ENCODE results near the gene MSH5. TPM values are rescaled to one million over a fixed set of nuclear protein-coding genes. Genes with fewer than 3 reads are reported as not detected.

Gene MSH5
- total and polyA plus RNA-seq, 9 of the 15 experiments (the other 6 are each of a cell fraction or from before 2014, with no cell fraction given): 12.5 to 104 (median 46.6) TPM

DNA sequence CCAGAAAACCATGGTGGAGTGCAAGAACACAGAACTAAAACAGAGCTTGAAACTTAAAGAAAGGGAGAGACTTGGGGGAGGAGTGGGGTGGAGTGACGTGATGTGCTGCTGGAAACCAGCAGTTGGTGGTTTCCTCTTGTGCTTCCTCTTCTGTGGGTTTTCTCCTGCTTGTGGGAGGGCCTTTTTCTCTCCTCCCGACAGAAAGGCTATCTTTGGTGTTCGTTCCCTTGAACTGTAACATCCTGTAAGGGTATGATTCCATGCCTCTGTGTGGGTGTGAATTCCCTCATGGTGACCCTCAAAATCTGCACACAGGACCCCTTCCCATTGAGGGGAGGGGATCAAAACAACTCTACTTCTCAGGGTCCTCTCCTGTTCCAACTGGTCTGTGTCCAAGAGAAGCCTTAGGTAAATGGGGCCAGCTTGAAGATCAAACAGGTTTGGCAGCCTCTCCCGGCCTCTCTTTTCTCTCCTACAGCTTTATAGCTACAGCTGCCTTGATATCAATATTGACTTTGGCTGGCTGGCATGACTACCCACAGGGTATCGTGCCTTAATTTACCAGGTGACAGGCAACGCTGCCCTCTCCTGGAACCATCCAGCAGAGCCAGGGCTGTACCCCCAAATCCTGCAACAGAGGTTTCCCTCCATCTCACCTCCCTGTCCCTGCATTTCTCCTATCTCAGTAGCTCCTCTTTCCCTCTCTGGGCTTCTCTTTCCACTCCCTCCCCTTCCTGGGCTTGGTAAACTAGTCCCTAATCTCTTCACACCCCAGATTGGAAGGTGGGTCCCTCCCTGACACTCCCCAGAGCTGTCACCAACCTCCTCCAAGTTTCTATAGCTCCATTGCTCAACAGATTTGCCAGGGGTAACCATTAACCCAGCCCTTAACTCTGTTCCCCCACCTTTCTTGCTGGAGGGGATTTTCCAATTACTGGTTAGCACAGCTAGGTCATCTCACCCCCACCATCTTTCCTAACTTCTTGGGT is 1.5 kb upstream of the MSH5 start (continued):
- TF ChIP-seq CBX5 (IDR thresholded peaks at IDR 0.05; ENCODE audit: borderline replicate concordance, low read depth): no peak
- TF ChIP-seq STAT5B (CRISPR knock-in tag; IDR thresholded peaks at IDR 0.05): no peak
- peak; percentile 64; the same call in 1 of the 2 replicates for TF ChIP-seq ZFP30 (CRISPR knock-in tag; IDR thresholded peaks at IDR 0.05; ENCODE audit: borderline replicate concordance)
- TF ChIP-seq, protein P1, sequence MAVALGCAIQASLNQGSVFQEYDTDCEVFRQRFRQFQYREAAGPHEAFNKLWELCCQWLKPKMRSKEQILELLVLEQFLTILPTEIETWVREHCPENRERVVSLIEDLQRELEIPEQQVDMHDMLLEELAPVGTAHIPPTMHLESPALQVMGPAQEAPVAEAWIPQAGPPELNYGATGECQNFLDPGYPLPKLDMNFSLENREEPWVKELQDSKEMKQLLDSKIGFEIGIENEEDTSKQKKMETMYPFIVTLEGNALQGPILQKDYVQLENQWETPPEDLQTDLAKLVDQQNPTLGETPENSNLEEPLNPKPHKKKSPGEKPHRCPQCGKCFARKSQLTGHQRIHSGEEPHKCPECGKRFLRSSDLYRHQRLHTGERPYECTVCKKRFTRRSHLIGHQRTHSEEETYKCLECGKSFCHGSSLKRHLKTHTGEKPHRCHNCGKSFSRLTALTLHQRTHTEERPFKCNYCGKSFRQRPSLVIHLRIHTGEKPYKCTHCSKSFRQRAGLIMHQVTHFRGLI (CRISPR knock-in tag; IDR thresholded peaks at IDR 0.05): peak; percentile 42; the same call in 1 of the 2 replicates
- peak; percentile 96 for TF ChIP-seq HBP1 (CRISPR knock-in tag; IDR thresholded peaks at IDR 0.05)
- TF ChIP-seq SRSF1 (IDR thresholded peaks at IDR 0.05; ENCODE audit: low read depth, low read length): no peak
- no peak for TF ChIP-seq MCM5 (IDR thresholded peaks at IDR 0.05; ENCODE audit: low read depth)
- no peak for TF ChIP-seq ILF3 (IDR thresholded peaks at IDR 0.05; ENCODE audit: borderline replicate concordance)
- no peak for TF ChIP-seq SMAD2 (IDR thresholded peaks at IDR 0.05; ENCODE audit: low read depth, low read length)
- no peak for TF ChIP-seq ZBTB8A (IDR thresholded peaks at IDR 0.05; ENCODE audit: partially characterized antibody)
- TF ChIP-seq KAT8 (IDR thresholded peaks at IDR 0.05; ENCODE audit: low read depth): peak; percentile 62; the same call in 1 of the 2 replicates
- TF ChIP-seq EHMT2 (IDR thresholded peaks at IDR 0.05): peak; percentile 72
- TF ChIP-seq JUNB (CRISPR knock-in tag; conservative IDR thresholded peaks at IDR 0.05): no peak; the same call in 1 of the 2 replicates
- peak; percentile 77 to 95 for TF ChIP-seq TBL1XR1 (IDR thresholded peaks at IDR 0.05; ENCODE audit: low read length in 2 of 2)
- no peak for TF ChIP-seq IRF2 (CRISPR knock-in tag; IDR thresholded peaks at IDR 0.05)
- TF ChIP-seq HDAC8 (tag; IDR thresholded peaks at IDR 0.05): 0 out of 2 replicates have a peak, but pooled peaks have one; percentile 47
- no peak for TF ChIP-seq ZNF224 (CRISPR knock-in tag; IDR thresholded peaks at IDR 0.05)
- no peak for TF ChIP-seq ZC3H11A (IDR thresholded peaks at IDR 0.05; ENCODE audit: low read depth, low read length)
- peak in 1 of 2 experiments; percentile 94; a peak in 2 of 4 replicates for TF ChIP-seq ETV6 (IDR thresholded peaks at IDR 0.05; ENCODE audit: borderline replicate concordance in 1 of 2, low read depth in 2 of 2, low read length in 1 of 2)
- TF ChIP-seq ETV6 (CRISPR knock-in tag; IDR thresholded peaks at IDR 0.05; ENCODE audit: borderline replicate concordance): no peak
- TF ChIP-seq L3MBTL2 (IDR thresholded peaks at IDR 0.05): no peak
- TF ChIP-seq KAT2B (IDR thresholded peaks at IDR 0.05; ENCODE audit: low read depth, low read length): no peak
- TF ChIP-seq ZNF311 (CRISPR knock-in tag; IDR thresholded peaks at IDR 0.05): peak; percentile 70; the same call in 1 of the 2 replicates
- TF ChIP-seq NCOR1 (IDR thresholded peaks at IDR 0.05): no peak
- TF ChIP-seq, protein P2, sequence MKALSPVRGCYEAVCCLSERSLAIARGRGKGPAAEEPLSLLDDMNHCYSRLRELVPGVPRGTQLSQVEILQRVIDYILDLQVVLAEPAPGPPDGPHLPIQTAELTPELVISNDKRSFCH (CRISPR knock-in tag; IDR thresholded peaks at IDR 0.05): no peak
- TF ChIP-seq, protein P2 (tag; IDR thresholded peaks at IDR 0.05): peak; percentile 87
- TF ChIP-seq ZNF354B (CRISPR knock-in tag; IDR thresholded peaks at IDR 0.05): no peak
- peak; percentile 11; the same call in 1 of the 2 replicates for TF ChIP-seq ZNF583 (CRISPR knock-in tag; IDR thresholded peaks at IDR 0.05)
